HG02973 (cell line): Measurements from ENCODE around the gene IL18.
"Not testable (repeated sequence)": the region's sequence is repeated elsewhere in the genome, so short reads cannot be mapped to it uniquely, and the experiment has no call there.

Source experiments
- ATAC-seq: cut with Tn5 transposase; IDR thresholded peaks from one replicate; pipeline ENCODE4 v1.9.1; 2021; ENCODE audit warnings: moderate library complexity; ENCODE audit not compliant: unreplicated experiment

Gene IL18

GRCh38 chr11:112163875-112164685 lies at the start of gene IL18:
Gene IL18, minus strand, starts transcription at chr11:112164094. Its CDS starts 9,041 bp downstream, at chr11:112155053.
- ATAC-seq = no peak

DNA sequence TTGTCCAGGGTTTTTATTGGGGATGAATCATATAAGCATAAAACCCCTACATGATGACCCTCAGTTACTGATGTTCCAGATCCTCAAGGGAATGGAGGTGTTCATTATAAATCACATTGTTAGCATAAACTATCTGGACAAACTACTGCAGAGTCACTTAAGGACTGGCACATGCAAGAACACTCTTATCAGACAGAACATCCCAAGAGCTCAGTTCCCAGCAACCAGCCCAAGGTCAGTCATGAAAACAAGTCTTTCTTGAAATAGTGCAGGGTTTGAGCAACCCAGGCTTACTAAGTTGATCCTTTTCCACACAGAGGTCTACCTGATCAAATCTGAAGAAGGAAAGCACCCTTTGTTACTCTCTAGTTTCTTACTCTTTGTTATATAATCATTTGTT lies 48.8 kb upstream of the IL18 start:
- no peak for ATAC-seq

DNA sequence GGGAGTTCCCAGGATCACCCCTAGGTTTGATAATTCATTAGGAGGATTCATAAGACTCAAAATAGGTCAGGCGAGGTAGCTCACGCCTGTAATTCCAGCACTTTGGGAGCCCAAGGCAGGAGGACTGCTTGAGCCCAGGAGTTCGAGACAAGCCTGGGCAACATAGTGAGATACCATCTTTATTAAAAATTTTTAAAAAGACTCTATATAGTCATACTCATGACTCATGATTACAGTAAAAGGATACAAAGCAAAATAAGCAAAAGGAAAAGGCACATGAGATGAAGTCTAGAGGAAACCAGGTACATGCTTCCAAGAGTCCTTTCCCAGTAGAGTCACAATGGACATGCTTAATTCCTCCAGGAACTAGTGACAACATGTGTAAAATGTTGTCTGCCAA lies 48.4 kb upstream of the IL18 start:
- ATAC-seq = no peak

GRCh38 chr11:112211536-112211935 lies 47.6 kb upstream of the IL18 start:
- ATAC-seq = no peak

- no peak for ATAC-seq
Measured at GRCh38 chr11:112210890-112211289, 47.0 kb upstream of the IL18 start.

- no peak for ATAC-seq
Measured at GRCh38 chr11:112206071-112206470, 42.2 kb upstream of the IL18 start.

- no peak for ATAC-seq
Measured at GRCh38 chr11:112200252-112200651, 36.4 kb upstream of the IL18 start.

- not testable (repeated sequence) for ATAC-seq
Measured at GRCh38 chr11:112199101-112199500, 35.2 kb upstream of the IL18 start.

DNA sequence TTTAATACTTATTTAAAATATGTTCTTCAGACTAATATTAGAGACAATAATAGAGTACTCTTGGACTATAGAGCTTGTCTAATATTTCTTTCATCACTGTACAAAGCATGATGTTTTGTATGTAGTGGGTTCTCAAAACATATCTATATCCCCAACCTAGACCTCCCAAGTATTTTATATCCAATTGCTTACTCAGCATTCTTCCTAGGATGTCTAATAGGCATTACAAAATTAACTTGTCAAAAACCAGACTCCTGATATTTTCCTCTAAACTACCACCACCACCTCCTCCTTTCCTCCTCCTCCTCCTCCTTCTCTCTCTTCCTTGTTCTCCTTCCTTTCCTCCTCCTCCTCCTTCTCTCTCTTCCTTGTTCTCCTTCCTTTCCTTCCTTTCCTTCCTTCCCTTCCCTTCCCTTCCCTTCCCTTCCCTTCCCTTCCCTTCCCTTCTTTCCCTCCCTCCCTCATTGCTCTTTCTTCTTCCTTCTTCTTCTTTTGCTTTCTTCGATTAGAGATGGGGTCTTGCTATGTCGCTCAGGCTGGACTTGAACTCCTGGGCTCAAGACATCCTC lies 32.7 kb upstream of the IL18 start:
- no peak for ATAC-seq

DNA sequence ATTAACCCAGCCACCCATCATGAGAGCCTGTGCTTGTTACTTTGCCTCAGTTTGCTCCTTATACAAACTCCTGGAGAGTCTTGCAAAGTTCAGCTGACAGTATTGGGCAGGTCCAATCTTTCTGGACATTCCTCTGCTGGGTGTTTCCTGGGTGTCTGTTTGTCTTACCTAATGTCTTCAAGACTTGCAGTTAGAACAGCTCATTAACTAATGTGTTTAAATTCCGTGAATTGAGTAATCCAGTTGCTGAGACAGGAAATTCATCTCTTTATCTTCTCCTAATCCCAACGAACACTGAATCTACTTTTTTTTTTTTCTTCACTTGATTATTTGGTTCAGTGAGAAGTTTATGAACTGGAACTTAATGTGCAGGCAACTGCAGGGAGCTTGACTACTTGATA lies 32.1 kb upstream of the IL18 start:
- ATAC-seq = no peak

GRCh38 chr11:112195113-112195512 lies 31.2 kb upstream of the IL18 start:
- not testable (repeated sequence) for ATAC-seq

DNA sequence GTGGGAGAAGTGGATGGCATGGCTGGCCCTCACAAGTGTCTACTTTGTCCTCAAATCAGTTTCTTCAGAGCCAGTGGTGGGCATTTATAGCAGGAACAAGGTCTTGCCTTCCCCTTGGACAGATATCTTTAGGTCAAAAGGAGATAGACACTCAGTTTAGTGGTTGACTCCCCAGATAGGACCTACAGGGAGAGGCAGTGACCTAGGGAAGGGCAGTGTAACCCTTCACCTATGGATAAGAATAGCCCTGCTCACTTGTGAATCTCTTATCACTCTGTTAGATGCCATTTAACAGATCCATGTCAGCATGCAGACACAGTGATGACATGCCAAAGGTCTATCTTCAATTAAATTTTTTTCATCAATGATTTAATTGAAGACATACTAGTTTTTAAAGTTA lies 22.4 kb upstream of the IL18 start:
- no peak for ATAC-seq

DNA sequence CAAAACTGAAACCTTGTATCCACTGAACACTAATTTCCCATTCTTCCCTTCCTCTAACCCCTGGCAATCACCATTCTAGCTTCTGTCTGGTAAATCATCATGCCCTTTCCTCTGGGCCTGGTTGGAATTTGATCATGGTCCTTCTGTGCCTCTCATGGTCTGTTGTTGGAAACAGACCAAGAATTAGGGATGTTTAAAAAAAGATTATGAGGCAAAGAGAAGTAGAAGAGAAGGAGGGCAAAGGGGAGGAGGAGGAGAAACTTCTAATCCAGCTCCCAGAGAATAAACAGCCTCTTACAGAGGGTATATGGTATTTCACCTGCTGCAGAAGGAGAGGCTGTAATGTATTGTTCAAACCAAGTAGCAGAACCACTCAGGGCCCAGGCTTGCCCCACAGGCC lies 22.0 kb upstream of the IL18 start:
- no peak for ATAC-seq

- ATAC-seq = no peak
Measured at GRCh38 chr11:112182867-112183266, 19.0 kb upstream of the IL18 start.

DNA sequence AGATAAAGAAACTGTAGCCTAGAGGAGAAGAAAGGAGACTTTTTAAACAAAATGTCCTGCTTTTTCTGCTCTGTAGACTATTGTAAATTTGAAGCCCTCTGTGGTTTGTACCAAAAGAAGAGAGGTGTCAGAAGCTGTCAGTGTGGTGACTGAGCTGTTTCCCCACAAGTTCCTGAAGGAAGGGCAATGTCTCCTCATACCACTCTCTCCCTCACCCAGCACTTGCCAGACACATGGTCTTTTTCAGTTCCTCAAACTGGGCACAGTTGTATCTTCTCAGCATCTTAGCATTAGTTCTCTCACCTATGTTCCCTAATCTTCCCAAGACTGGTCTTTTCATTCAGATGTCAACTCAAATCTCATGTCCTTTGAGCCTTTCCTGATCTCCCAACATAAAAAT lies 15.7 kb upstream of the IL18 start:
- ATAC-seq = no peak

DNA sequence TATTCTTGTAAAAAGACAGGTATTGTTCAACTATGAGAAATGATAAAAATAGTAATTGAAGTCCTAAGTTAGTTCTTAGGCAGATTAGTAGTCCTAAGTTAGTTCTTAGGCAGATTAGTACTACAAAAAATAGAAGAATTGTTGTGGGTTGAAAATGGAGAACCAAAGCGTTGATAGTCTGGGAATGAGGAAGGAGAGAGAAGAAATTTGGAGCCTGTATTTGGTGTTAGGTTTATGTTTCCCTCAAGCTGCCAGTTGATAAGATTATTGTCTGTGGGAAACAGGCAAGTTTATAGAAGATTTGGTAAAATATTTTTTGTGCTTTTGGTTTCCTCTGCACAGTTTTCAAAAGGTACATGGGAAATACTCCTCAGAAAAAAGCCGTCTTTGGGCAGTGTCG lies 15.0 kb upstream of the IL18 start:
- ATAC-seq = no peak

DNA sequence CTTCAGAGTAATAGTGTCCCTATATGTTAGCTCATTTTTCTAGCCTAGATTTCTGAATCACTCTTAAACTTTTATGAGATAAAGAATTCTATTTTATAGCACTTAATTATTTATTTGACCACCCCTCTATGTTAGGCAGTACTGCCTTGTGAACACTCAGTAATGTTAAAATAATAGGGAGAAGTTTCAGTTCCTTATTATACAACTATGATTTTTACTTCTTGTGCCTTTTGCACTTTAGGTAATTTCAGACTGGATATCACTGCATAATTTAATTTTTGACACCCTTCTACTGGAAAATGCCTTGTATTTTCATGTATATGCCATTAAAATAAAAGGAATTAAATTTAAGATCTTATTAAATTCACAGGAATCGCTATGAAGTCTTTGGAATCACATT lies 14.5 kb upstream of the IL18 start:
- no peak for ATAC-seq

DNA sequence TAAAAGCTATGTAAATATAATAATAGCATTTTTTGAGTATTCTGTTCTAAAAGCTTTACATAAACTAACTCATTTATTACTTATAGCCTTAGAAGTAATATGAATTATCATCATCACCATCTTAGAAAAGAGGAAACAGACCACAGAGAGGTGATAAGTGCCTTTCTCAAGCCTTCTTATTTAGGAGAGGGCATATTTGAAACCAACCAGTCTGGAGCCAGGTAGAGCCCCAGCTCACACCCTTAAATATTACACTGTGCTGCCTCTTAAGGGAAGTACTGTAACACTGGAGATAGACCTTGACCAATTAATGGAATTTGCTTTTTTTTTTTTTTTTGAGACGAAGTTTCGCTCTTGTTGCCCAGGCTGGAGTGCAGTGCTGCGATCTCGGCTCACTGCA lies 13.7 kb upstream of the IL18 start:
- no peak for ATAC-seq

DNA sequence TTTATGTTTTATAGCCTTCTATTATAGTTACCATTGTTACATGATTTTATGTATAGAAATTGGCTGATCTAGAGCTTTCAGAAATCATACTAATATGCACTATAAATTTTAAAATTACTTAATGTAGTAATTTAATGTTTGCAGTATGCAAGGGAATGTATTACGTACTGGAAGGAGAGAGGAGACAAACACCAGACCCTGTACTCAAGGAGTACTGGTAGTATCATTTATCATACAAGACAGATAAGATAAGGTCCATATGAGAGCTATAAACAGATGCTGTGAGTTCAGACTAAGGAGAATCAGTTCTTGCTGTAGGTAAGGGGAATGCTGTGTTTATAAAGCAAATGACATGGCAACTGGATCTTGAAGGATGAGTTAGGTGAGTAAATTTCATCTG lies 12.2 kb upstream of the IL18 start:
- ATAC-seq = no peak

- no peak for ATAC-seq
Measured at GRCh38 chr11:112175599-112175952, 11.7 kb upstream of the IL18 start.

DNA sequence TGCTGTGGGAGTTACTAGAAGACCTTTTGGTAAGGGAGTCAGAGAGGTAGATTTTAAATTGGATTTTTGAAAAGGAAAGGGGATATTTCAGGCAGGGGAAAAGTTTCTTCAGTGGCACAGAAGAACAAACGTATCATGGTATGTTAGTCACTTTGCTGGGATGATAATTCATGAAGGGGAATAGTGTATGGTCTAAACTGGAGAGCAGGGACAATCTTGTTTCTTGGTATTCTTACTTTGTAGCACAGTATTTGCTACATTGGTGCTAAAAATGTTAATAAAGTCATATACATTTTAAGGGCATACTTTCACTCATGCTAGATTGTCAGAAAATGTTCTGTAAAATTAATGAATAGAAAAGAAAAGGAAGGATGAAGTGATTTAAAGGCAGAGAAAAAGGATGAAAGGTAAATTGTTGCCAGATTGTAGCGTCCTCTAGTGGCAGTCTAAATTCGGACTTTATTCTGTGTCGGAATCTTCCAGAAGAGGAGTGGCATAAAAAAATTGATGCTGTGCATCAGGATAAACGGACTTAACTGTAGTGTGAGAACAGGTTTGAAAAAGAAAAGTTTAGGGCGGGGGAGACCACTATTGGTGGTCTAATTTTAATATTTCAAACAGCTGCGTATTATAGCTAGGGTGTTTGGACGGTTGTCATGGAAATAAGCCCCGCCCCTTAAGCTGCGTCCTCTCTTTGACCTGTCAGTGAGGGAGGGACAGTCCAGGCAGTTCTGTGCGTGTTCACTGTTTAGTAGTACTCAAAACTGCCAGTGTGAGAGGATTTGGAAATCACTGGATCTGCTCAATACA lies 11.1 kb upstream of the IL18 start, which contains the start of gene BCO2:
Gene BCO2, plus strand, starts transcription at position 724 of the 810 bp plus-strand sequence. CDS start 90 bp downstream, outside the sequence.
- ATAC-seq = peak; percentile 56

DNA sequence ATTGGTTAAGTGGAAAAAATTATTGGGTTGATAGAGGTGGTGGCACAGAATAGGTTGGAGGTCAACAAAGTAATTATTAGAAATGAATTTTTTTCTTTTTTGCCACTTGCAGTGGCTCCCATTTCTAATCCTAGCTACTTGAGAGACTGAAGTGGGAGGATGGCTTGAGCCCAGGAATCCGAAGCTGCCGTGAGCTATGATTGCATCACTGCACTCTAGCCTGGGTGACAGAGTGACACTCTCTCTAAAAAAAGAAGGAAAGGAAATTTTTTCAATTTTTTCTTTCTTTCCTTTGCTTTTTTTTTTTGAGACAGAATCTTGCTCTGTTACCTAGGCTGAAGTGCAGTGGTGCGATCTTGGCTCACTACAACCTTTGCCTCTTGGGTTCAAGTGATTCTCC lies 9.3 kb upstream of the IL18 start:
- ATAC-seq = no peak
